Activated CD4-positive, alpha-beta T cell treated with anti-CD3 and anti-CD28 coated beads, Interleukin-2, Interleukin-6, amounts not matched to agents 100 ng/mL and 50 ng/mL, durations not matched to agents 16 hours and 8 hours (primary cell): ENCODE data around the gene STK24.

Experiments used
- DNase-seq: peaks from one replicate; pipeline ENCODE4 v3.0.0-alpha.2; 2020

The STK24 gene

GRCh38 chr13:98446234-98446621, 130.7 kb downstream of the STK24 start:
- DNase-seq: no peak

GRCh38 chr13:98445340-98446233, 131.3 kb downstream of the STK24 start:
- DNase-seq: peak; percentile 83

- DNase-seq: no peak
These were observed 132.5 kb downstream of the STK24 start for GRCh38 chr13:98444381-98444780.

GRCh38 chr13:98443800-98444325, 133.0 kb downstream of the STK24 start:
- DNase-seq: no peak

GRCh38 chr13:98443329-98443728, 133.6 kb downstream of the STK24 start:
- DNase-seq: no peak

- no peak for DNase-seq
These were observed 134.3 kb downstream of the STK24 start for GRCh38 chr13:98442391-98443230.

GRCh38 chr13:98441056-98441676, 135.7 kb downstream of the STK24 start:
- DNase-seq: no peak

- no peak for DNase-seq
These were observed 136.4 kb downstream of the STK24 start for GRCh38 chr13:98440390-98441055.

GRCh38 chr13:98439896-98440295, 137.0 kb downstream of the STK24 start:
- DNase-seq: no peak

GRCh38 chr13:98439126-98439828, 137.6 kb downstream of the STK24 start:
- DNase-seq: no peak

- DNase-seq: no peak
These were observed 138.4 kb downstream of the STK24 start for GRCh38 chr13:98438246-98439125.

- no peak for DNase-seq
These were observed 140.5 kb downstream of the STK24 start for GRCh38 chr13:98436233-98436910.

GRCh38 chr13:98435376-98435775, 141.5 kb downstream of the STK24 start:
- DNase-seq: no peak

- no peak for DNase-seq
These were observed 142.8 kb downstream of the STK24 start for GRCh38 chr13:98434060-98434459.

- no peak for DNase-seq
These were observed 143.3 kb downstream of the STK24 start for GRCh38 chr13:98433654-98434053.

GRCh38 chr13:98432638-98433037, 144.3 kb downstream of the STK24 start:
- no peak for DNase-seq

- DNase-seq: no peak
These were observed 146.8 kb downstream of the STK24 start for GRCh38 chr13:98429977-98430736.

- DNase-seq: no peak
These were observed 147.4 kb downstream of the STK24 start for GRCh38 chr13:98429531-98429930.

- DNase-seq: no peak
These were observed 147.8 kb downstream of the STK24 start for GRCh38 chr13:98429081-98429480.
